Stimulated activated CD8-positive, alpha-beta memory T cell treated with anti-CD3 and anti-CD28 coated beads, Interleukin-2, amount 100 ng/mL, for 48 hours (primary cell): ENCODE data around the gene TSC22D3.

ENCODE experiments used
- DNase-seq, 2 donors: peaks; one replicate each; pipeline ENCODE4 v3.0.0-alpha.2; 2020; ENCODE audit warnings: low read depth in 2 of 2

The TSC22D3 gene

GRCh38 chrX:107760304-107761077, 15.1 kb downstream of the TSC22D3 start:
- no peak for DNase-seq

GRCh38 chrX:107758231-107758766, 17.3 kb downstream of the TSC22D3 start:
- no peak for DNase-seq

GRCh38 chrX:107755721-107756120, 19.9 kb downstream of the TSC22D3 start:
- DNase-seq = no peak

GRCh38 chrX:107753187-107753586, 22.4 kb downstream of the TSC22D3 start:
- no peak for DNase-seq

- no peak for DNase-seq
Measured at GRCh38 chrX:107752714-107753113, 22.9 kb downstream of the TSC22D3 start.

- DNase-seq = no peak
Measured at GRCh38 chrX:107752043-107752442, 23.5 kb downstream of the TSC22D3 start.

GRCh38 chrX:107750861-107751445, 24.6 kb downstream of the TSC22D3 start:
- DNase-seq = no peak

- no peak for DNase-seq
Measured at GRCh38 chrX:107750263-107750662, 25.3 kb downstream of the TSC22D3 start.

- no peak for DNase-seq
Measured at GRCh38 chrX:107748506-107748905, 27.1 kb downstream of the TSC22D3 start.

GRCh38 chrX:107747596-107748161, 27.9 kb downstream of the TSC22D3 start:
- DNase-seq = no peak

- DNase-seq = no peak
Measured at GRCh38 chrX:107744868-107745267, 30.7 kb downstream of the TSC22D3 start.

GRCh38 chrX:107743995-107744394, 31.6 kb downstream of the TSC22D3 start:
- DNase-seq = no peak

GRCh38 chrX:107742700-107743191, 32.8 kb downstream of the TSC22D3 start:
- no peak for DNase-seq

GRCh38 chrX:107741404-107741790, 34.2 kb downstream of the TSC22D3 start:
- DNase-seq = no peak

GRCh38 chrX:107739541-107739940, 36.0 kb downstream of the TSC22D3 start:
- DNase-seq = no peak

GRCh38 chrX:107738768-107739167, 36.8 kb downstream of the TSC22D3 start:
- DNase-seq = no peak

GRCh38 chrX:107738272-107738671, 37.3 kb downstream of the TSC22D3 start:
- no peak for DNase-seq

- DNase-seq = no peak
Measured at GRCh38 chrX:107736781-107737531, 38.6 kb downstream of the TSC22D3 start.

GRCh38 chrX:107734646-107735045, 40.9 kb downstream of the TSC22D3 start:
- no peak for DNase-seq

GRCh38 chrX:107733686-107734085, 41.9 kb downstream of the TSC22D3 start:
- DNase-seq = no peak

GRCh38 chrX:107731831-107732502, 43.6 kb downstream of the TSC22D3 start:
- DNase-seq = no peak
